ENCODE data around the gene HIGD2A.

Gene HIGD2A

GRCh38 chr5:176373100-176373818, 15.3 kb upstream of the HIGD2A start:
- H3K27ac ChIP-seq, result no peak overlapping the region
- no peak overlapping the region for H3K4me3 ChIP-seq (ENCODE audit: low read depth, low read length)
- peaks cover 8% of the 10 kb centered on the region for H3K36me3 ChIP-seq (replicated peaks)

GRCh38 chr5:176379881-176380280, 8.7 kb upstream of the HIGD2A start:
- Histone ChIP-seq H3K4me3 (ENCODE audit: low read depth, low read length) (no peak overlapping the region), H3K27me3 (replicated peaks) (no peaks in the 10 kb centered on the region), H3K36me3 (replicated peaks) (peaks cover 34% of the 10 kb centered on the region), H3K27ac (no peak overlapping the region)
- TF ChIP-seq CTCF (IDR thresholded peaks at IDR 0.05; ENCODE audit: low read depth, low read length, missing control alignments), result no peak
- no peak for DNase-seq
- in situ Hi-C loops (cut with HindIII; ENCODE audit: low pct_ligation_motif_present, low sequenced_read_pairs), result no loop called here

More at GRCh38 chr5:176373100-176373818, 15.3 kb upstream of the HIGD2A start:
- no peak for DNase-seq
- TF ChIP-seq CTCF (IDR thresholded peaks at IDR 0.05; ENCODE audit: low read depth, low read length, missing control alignments), result no peak
- in situ Hi-C loops (cut with HindIII; ENCODE audit: low pct_ligation_motif_present, low sequenced_read_pairs), result no loop called here
- H3K27me3 ChIP-seq (replicated peaks), result no peaks in the 10 kb centered on the region

GRCh38 chr5:176381423-176381822, 7.1 kb upstream of the HIGD2A start:
- H3K4me3 ChIP-seq (ENCODE audit: low read depth, low read length), result no peak overlapping the region
- DNase-seq, result no peak
- TF ChIP-seq CTCF (IDR thresholded peaks at IDR 0.05; ENCODE audit: low read depth, low read length, missing control alignments), result no peak
- peaks cover 44% of the 10 kb centered on the region for H3K36me3 ChIP-seq (replicated peaks)
- no peaks in the 10 kb centered on the region for H3K27me3 ChIP-seq (replicated peaks)
- in situ Hi-C loops (cut with HindIII; ENCODE audit: low pct_ligation_motif_present, low sequenced_read_pairs), result no loop called here
- H3K27ac ChIP-seq, result no peak overlapping the region

- in situ Hi-C loops (cut with HindIII; ENCODE audit: low pct_ligation_motif_present, low sequenced_read_pairs), result no loop called here
- H3K27ac ChIP-seq, result no peak overlapping the region
- H3K4me3 ChIP-seq (ENCODE audit: low read depth, low read length), result no peak overlapping the region
- no peak for TF ChIP-seq CTCF (IDR thresholded peaks at IDR 0.05; ENCODE audit: low read depth, low read length, missing control alignments)
- no peak for DNase-seq
- peaks cover 47% of the 10 kb centered on the region for H3K36me3 ChIP-seq (replicated peaks)
- H3K27me3 ChIP-seq (replicated peaks), result no peaks in the 10 kb centered on the region
Observed at GRCh38 chr5:176381979-176382378, 6.6 kb upstream of the HIGD2A start.

GRCh38 chr5:176382721-176383120, 5.8 kb upstream of the HIGD2A start:
- DNase-seq, result no peak
- no peak overlapping the region for H3K27ac ChIP-seq
- in situ Hi-C loops (cut with HindIII; ENCODE audit: low pct_ligation_motif_present, low sequenced_read_pairs), result no loop called here
- peaks cover 47% of the 10 kb centered on the region for H3K36me3 ChIP-seq (replicated peaks)
- H3K4me3 ChIP-seq (ENCODE audit: low read depth, low read length), result no peak overlapping the region
- no peak for TF ChIP-seq CTCF (IDR thresholded peaks at IDR 0.05; ENCODE audit: low read depth, low read length, missing control alignments)
- no peaks in the 10 kb centered on the region for H3K27me3 ChIP-seq (replicated peaks)

Data from brain microvascular endothelial cell (primary cell).